AG04450 (cell line): ENCODE data around the gene CSH2. TPM values are rescaled to one million over a fixed set of nuclear protein-coding genes. Genes with fewer than 3 reads are reported as not detected.

Experiments
- CTCF ChIA-PET: fragments of 300-600, 350-600 bp; formaldehyde crosslinking; extraction: SDS; loops from one replicate; lab custom pipeline; 2022; ENCODE audit warnings: antibody characterized with exemption, inconsistent platforms; lab: Charles Lee
- POLR2A ChIA-PET: fragments of 350-600 bp; formaldehyde crosslinking; extraction: SDS; loops from one replicate; lab custom pipeline; 2021; ENCODE audit warnings: antibody characterized with exemption, inconsistent platforms; lab: Yijun Ruan, JAX
- DNase-seq: peaks from one replicate; pipeline ENCODE4 v3.0.0-alpha.2; 2011; ENCODE audit warnings: low read depth, low spot score
- H3K27ac ChIP-seq: one replicate; pipeline ENCODE4 v1.5.1; 2012; ENCODE audit warnings: low read depth, low read length, control low read depth
- H3K27me3 ChIP-seq: one replicate; pipeline ENCODE4 v1.6.0; 2012; ENCODE audit warnings: low read length; ENCODE audit not compliant: control insufficient read depth, insufficient read depth
- H3K4me3 ChIP-seq: 2 replicates; pipeline ENCODE4 v1.5.1; 2011; ENCODE audit warnings: mild to moderate bottlenecking, low read depth, low read length, control low read depth
- H3K9me3 ChIP-seq: 2 replicates; pipeline ENCODE4 v1.5.1; 2012; ENCODE audit warnings: low read length; ENCODE audit not compliant: control insufficient read depth, insufficient read depth
- CTCF ChIP-seq: IDR thresholded peaks from 2 replicates; pipeline ENCODE4 v1.5.1; 2011; ENCODE audit warnings: low read depth, low read length, control low read depth, inconsistent platforms
- polyA plus RNA-seq: library from polyadenylated mRNA; depleted of rRNA; stranded (reverse); fragments of >200 nt; gene quantifications from 2 replicates; pipeline ENCODE4 v1.2.3, GENCODE V29; 2011

CSH2 gene
- polyA plus RNA-seq, 1 experiment: not detected

- CTCF ChIA-PET: interaction anchor here (1.0 kb wide), 1 partner anchor 14 kb away, joined by 4 read pairs; no protein-coding TSS in a partner anchor
- Histone ChIP-seq H3K9me3 (no peaks in the 10 kb centered on the region; the same call in 1 of the 2 replicates), H3K27me3 (no peaks in the 10 kb centered on the region), H3K4me3 (peak overlapping the region; percentile 91), H3K27ac (no peak overlapping the region)
- DNase-seq: no peak
- POLR2A ChIA-PET: interaction anchor here (2.4 kb wide), 1 partner anchor 12 kb away, joined by 12 read pairs; no protein-coding TSS in a partner anchor
- no peak for TF ChIP-seq CTCF
These were observed 44.5 kb downstream of the CSH2 start for GRCh38 chr17:63828936-63829335.

GRCh38 chr17:63827801-63828221, 45.7 kb downstream of the CSH2 start:
- ChIA-PET POLR2A (interaction anchor here (0.6 to 2.4 kb wide), 6 partner anchors 11 to 206 kb away, joined by 3 to 12 read pairs (median 4); partner anchors contain the start of genes CCDC47, DDX42 and MAP3K3), CTCF (interaction anchor here (0.6 to 1.0 kb wide), 4 partner anchors 11 to 24 kb away, joined by 3 to 5 read pairs (median 4); no protein-coding TSS in a partner anchor)
- H3K4me3 ChIP-seq: peak overlapping the region; percentile 91
- H3K9me3 ChIP-seq: no peaks in the 10 kb centered on the region; the same call in 1 of the 2 replicates
- H3K27ac ChIP-seq: peak overlapping the region; percentile 83
- H3K27me3 ChIP-seq: no peaks in the 10 kb centered on the region
- DNase-seq: no peak
- TF ChIP-seq CTCF: no peak

- Histone ChIP-seq H3K27me3 (no peaks in the 10 kb centered on the region), H3K4me3 (peak within 1 kb of the TSS; percentile 91), H3K9me3 (no peaks in the 10 kb centered on the region; the same call in 1 of the 2 replicates), H3K27ac (peak within 1 kb of the TSS; percentile 83)
- POLR2A ChIA-PET: interaction anchor here (0.8 to 2.4 kb wide), 9 partner anchors 9 to 501 kb away, joined by 3 to 12 read pairs (median 5); partner anchors contain the start of genes CCDC47, DDX42 and SMARCD2
- CTCF ChIA-PET: interaction anchor here (0.6 to 2.5 kb wide), 2 partner anchors 8 to 22 kb away, joined by 5 to 11 read pairs; no protein-coding TSS in a partner anchor
- peak; percentile 85 for DNase-seq
- peak; percentile 53 for TF ChIP-seq CTCF
These were observed 46.3 kb downstream of the CSH2 start, which contains the start of the genes FTSJ3 and PSMC5 for GRCh38 chr17:63827002-63827800. Gene FTSJ3 (minus strand): TSS chr17:63827663. CDS start chr17:63826902, 761 bp downstream. Gene PSMC5 (plus strand): TSS chr17:63827431. CDS start chr17:63827491, 60 bp downstream.

GRCh38 chr17:63826468-63827001, 46.9 kb downstream of the CSH2 start:
- Histone ChIP-seq H3K9me3 (no peaks in the 10 kb centered on the region; the same call in 1 of the 2 replicates), H3K27me3 (no peaks in the 10 kb centered on the region), H3K4me3 (peak overlapping the region; percentile 91), H3K27ac (peak overlapping the region; percentile 83)
- no peak for DNase-seq
- TF ChIP-seq CTCF: peak; percentile 16; the same call in 1 of the 2 replicates
- CTCF ChIA-PET: interaction anchor here (2.5 kb wide), 1 partner anchor 8 kb away, joined by 11 read pairs; no protein-coding TSS in a partner anchor
- POLR2A ChIA-PET: interaction anchor here (0.7 to 1.8 kb wide), 7 partner anchors 8 to 502 kb away, joined by 3 to 7 read pairs (median 4); partner anchors contain the start of genes CCDC47, DDX42 and SMARCD2
